OCI-LY1 (cell line): ENCODE data around the gene TRIM10.

Experiments used
- H2AFZ ChIP-seq: fragments of 200-600 bp; sonication (generic), shearing (Covaris generic); 2 replicates; pipeline ENCODE4 v1.6.0; 2014; ENCODE audit warnings: antibody characterized with exemption, mild to moderate bottlenecking, low read length
- H3F3A ChIP-seq: fragments of 200-600 bp; sonication (generic), shearing (Covaris generic); 2 replicates; pipeline ENCODE4 v1.6.0; 2014; ENCODE audit warnings: mild to moderate bottlenecking, antibody characterized with exemption, low read length, moderate library complexity; ENCODE audit not compliant: insufficient read depth
- H3K27ac ChIP-seq: fragments of 200-600 bp; sonication (generic); 2 replicates; pipeline ENCODE4 v1.5.1; 2014; ENCODE audit warnings: low read length, mixed run types, mild to moderate bottlenecking, low read depth; ENCODE audit not compliant: poor library complexity, severe bottlenecking
- H3K27me3 ChIP-seq: fragments of 200-600 bp; sonication (generic); 2 replicates; pipeline ENCODE4 v1.6.0; 2014; ENCODE audit warnings: antibody characterized with exemption, mild to moderate bottlenecking, low read length, moderate library complexity; ENCODE audit not compliant: insufficient read depth
- H3K36me3 ChIP-seq: fragments of 200-600 bp; sonication (generic); 2 replicates; pipeline ENCODE4 v1.6.1; 2014; ENCODE audit warnings: mild to moderate bottlenecking, antibody characterized with exemption, low read length, moderate library complexity, mixed read lengths; ENCODE audit not compliant: insufficient read depth
- H3K4me1 ChIP-seq: fragments of 200-600 bp; sonication (generic); 2 replicates; pipeline ENCODE4 v1.5.1; 2014; ENCODE audit warnings: mild to moderate bottlenecking, low read length, moderate library complexity; ENCODE audit not compliant: insufficient read depth, severe bottlenecking
- H3K4me2 ChIP-seq: fragments of 200-600 bp; sonication (generic), shearing (Covaris generic); 2 replicates; pipeline ENCODE4 v1.6.1; 2014; ENCODE audit warnings: low read length
- H3K4me3 ChIP-seq: fragments of 200-600 bp; sonication (generic); 2 replicates; pipeline ENCODE4 v1.5.1; 2014; ENCODE audit warnings: low read length, low read depth, mild to moderate bottlenecking, mixed read lengths; ENCODE audit not compliant: poor library complexity, severe bottlenecking
- H3K79me2 ChIP-seq: fragments of 200-600 bp; shearing (Covaris generic); 2 replicates; pipeline ENCODE4 v1.6.1; 2016; ENCODE audit warnings: mixed run types, low read length, mixed read lengths; ENCODE audit not compliant: insufficient read depth
- H3K9ac ChIP-seq: fragments of 200-600 bp; sonication (generic), shearing (Covaris generic); 2 replicates; pipeline ENCODE4 v1.6.1; 2014; ENCODE audit warnings: mild to moderate bottlenecking, low read length, mixed read lengths
- H3K9me2 ChIP-seq: fragments of 200-600 bp; sonication (generic), shearing (Covaris generic); 2 replicates; pipeline ENCODE4 v1.6.1; 2014; ENCODE audit warnings: low read depth, mild to moderate bottlenecking, low read length, mixed read lengths
- H3K9me3 ChIP-seq: fragments of 200-600 bp; shearing (Covaris generic); 2 replicates; pipeline ENCODE4 v1.6.1; 2014; ENCODE audit warnings: low read length, mixed read lengths
- H4K20me1 ChIP-seq: fragments of 200-600 bp; sonication (generic), shearing (Covaris generic); 2 replicates; pipeline ENCODE4 v1.6.0; 2016; ENCODE audit warnings: mild to moderate bottlenecking, low read length; ENCODE audit not compliant: insufficient read depth
- EZH2 ChIP-seq: fragments of 200-600 bp; sonication (generic), shearing (Covaris generic); IDR thresholded peaks from 2 replicates; pipeline ENCODE4 v1.8.0; 2017; ENCODE audit warnings: borderline replicate concordance, mixed run types, mild to moderate bottlenecking, antibody characterized with exemption, low read length, moderate library complexity, mixed read lengths
- TF ChIP-seq, protein P1 (sequence below): fragments of 200-600 bp; sonication (generic), shearing (Covaris generic); IDR thresholded peaks from 2 replicates; pipeline ENCODE4 v1.5.1; 2017; ENCODE audit warnings: mild to moderate bottlenecking, antibody characterized with exemption, low read length, moderate library complexity, mixed read lengths

The TRIM10 gene

DNA sequence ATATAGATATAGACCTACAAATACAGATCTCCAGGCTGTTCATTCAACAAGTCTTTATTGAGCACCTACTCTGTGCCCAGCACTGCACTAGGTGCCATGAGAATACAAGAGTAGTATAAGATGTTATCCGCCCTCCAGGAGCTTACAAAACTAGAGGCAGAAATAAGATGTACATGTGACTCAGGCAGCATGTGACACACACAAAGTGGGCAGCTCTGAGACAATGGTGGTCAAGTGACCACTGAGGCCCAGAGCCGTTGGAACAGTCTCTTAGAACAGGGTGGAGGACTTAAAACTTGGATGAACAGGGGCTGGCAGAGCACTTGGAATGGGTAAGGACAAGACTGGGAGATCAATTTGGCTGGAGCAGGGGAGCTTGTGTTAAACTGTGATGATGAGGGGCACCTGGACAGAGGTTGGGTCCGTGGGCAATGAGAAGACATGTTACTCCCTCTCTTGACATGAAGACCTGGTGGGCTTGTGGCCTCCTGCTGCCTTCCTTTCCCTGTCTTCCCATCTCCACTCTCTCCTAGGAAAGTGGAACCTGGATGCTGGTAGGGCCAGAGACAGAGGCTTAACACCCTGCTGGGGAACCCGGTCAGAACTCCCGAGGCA is 23.5 kb upstream of the TRIM10 start:
- Histone ChIP-seq H3K79me2 (no peaks in the 10 kb centered on the region), H3K9me3 (peaks cover 4% of the 10 kb centered on the region), H3F3A (no peaks in the 10 kb centered on the region), H3K36me3 (peaks cover 48% of the 10 kb centered on the region), H3K9me2 (no peaks in the 10 kb centered on the region), H3K4me3 (no peak overlapping the region), H2AFZ (no peak overlapping the region), H3K27me3 (no peaks in the 10 kb centered on the region), H3K27ac (no peak overlapping the region), H3K4me1 (no peaks in the 10 kb centered on the region), H4K20me1 (no peaks in the 10 kb centered on the region), H3K4me2 (no peak overlapping the region), H3K9ac (no peak overlapping the region)
- no peak for TF ChIP-seq EZH2
- TF ChIP-seq, protein P1, sequence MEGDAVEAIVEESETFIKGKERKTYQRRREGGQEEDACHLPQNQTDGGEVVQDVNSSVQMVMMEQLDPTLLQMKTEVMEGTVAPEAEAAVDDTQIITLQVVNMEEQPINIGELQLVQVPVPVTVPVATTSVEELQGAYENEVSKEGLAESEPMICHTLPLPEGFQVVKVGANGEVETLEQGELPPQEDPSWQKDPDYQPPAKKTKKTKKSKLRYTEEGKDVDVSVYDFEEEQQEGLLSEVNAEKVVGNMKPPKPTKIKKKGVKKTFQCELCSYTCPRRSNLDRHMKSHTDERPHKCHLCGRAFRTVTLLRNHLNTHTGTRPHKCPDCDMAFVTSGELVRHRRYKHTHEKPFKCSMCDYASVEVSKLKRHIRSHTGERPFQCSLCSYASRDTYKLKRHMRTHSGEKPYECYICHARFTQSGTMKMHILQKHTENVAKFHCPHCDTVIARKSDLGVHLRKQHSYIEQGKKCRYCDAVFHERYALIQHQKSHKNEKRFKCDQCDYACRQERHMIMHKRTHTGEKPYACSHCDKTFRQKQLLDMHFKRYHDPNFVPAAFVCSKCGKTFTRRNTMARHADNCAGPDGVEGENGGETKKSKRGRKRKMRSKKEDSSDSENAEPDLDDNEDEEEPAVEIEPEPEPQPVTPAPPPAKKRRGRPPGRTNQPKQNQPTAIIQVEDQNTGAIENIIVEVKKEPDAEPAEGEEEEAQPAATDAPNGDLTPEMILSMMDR: no peak

DNA sequence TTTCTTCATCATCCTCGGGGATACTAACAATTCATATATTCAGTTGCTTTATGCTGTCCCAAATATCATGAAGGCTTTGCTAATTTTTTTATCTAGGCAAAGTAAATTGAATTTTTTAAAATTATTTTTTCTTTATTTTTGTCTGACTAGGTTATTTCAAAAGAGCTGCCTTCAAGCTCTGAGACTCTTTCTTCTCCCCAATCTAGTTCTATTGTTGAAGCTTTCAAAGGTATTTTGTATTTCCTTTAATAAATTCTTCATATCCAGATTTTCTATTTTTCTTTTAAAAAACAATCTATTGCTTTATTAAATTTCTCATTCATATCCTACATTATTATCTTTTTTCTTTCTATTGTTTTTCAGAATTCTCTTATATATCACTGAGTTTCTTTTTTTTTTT is 19.1 kb upstream of the TRIM10 start:
- TF ChIP-seq EZH2: no peak
- TF ChIP-seq, protein P1: no peak
- Histone ChIP-seq H3K27ac (no peak overlapping the region), H2AFZ (no peak overlapping the region)

DNA sequence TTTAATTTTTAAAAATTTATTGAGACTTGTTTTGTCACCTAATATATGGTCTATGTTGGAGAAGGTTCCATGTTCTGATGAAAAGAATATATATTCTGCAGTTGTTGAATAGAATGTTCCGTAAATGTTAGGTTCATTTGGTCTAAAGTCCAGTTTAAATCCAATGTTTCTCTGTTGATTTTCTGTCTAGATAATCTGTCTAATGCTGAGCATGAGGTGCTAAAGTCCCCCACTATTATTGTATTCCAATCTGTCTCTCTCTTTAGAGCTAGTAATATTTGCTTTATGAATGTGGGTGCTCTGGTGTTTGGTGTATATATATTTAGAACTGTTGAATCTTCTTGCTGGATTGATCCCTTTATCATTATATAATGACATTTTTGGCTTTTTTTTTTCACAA is 17.8 kb upstream of the TRIM10 start:
- no peak overlapping the region for H2AFZ ChIP-seq
- H3K4me3 ChIP-seq: no peak overlapping the region
- H3K9me2 ChIP-seq: no peaks in the 10 kb centered on the region
- no peaks in the 10 kb centered on the region for H3K79me2 ChIP-seq
- no peaks in the 10 kb centered on the region for H4K20me1 ChIP-seq
- no peak overlapping the region for H3K4me2 ChIP-seq
- H3K4me1 ChIP-seq: no peaks in the 10 kb centered on the region
- no peaks in the 10 kb centered on the region for H3K36me3 ChIP-seq
- H3K9me3 ChIP-seq: peaks cover 7% of the 10 kb centered on the region
- no peak overlapping the region for H3K9ac ChIP-seq
- H3K27ac ChIP-seq: no peak overlapping the region
- TF ChIP-seq, protein P1: no peak
- H3K27me3 ChIP-seq: no peaks in the 10 kb centered on the region
- H3F3A ChIP-seq: no peaks in the 10 kb centered on the region

More for the DNA sequence above, 19.1 kb upstream of the TRIM10 start:
- Histone ChIP-seq H3K36me3 (peaks cover 8% of the 10 kb centered on the region), H3K4me1 (no peaks in the 10 kb centered on the region), H3K27me3 (no peaks in the 10 kb centered on the region), H3K79me2 (no peaks in the 10 kb centered on the region), H4K20me1 (no peaks in the 10 kb centered on the region), H3K4me2 (no peak overlapping the region), H3K9me2 (no peaks in the 10 kb centered on the region), H3K4me3 (no peak overlapping the region), H3K9ac (no peak overlapping the region), H3F3A (no peaks in the 10 kb centered on the region), H3K9me3 (peaks cover 7% of the 10 kb centered on the region)
